DOHH2 (cell line): ENCODE data around the gene SLC37A1.
A peak's percentile ranks its signal among the peaks of the same experiment; 100 is the strongest.

Experiments used
- H3F3A ChIP-seq: fragments of 200-600 bp; sonication (generic), shearing (Covaris generic); 2 replicates; pipeline ENCODE4 v1.6.0; 2016; ENCODE audit warnings: antibody characterized with exemption, mild to moderate bottlenecking; ENCODE audit not compliant: control insufficient read depth, insufficient read depth
- H3K27ac ChIP-seq: fragments of 200-600 bp; sonication (generic); 2 replicates; pipeline ENCODE4 v1.5.1; 2014; ENCODE audit warnings: low read depth, mild to moderate bottlenecking, low read length, moderate library complexity
- H3K27me3 ChIP-seq: fragments of 200-600 bp; sonication (generic); 2 replicates; pipeline ENCODE4 v1.6.1; 2014; ENCODE audit warnings: mild to moderate bottlenecking, low read length, mixed read lengths; ENCODE audit not compliant: control insufficient read depth
- H3K36me3 ChIP-seq: fragments of 200-600 bp; sonication (generic); 2 replicates; pipeline ENCODE4 v1.6.1; 2014; ENCODE audit warnings: mild to moderate bottlenecking, low read length, moderate library complexity, mixed read lengths; ENCODE audit not compliant: control insufficient read depth
- H3K4me1 ChIP-seq: fragments of 200-600 bp; sonication (generic); 2 replicates; pipeline ENCODE4 v1.6.1; 2014; ENCODE audit warnings: mild to moderate bottlenecking, low read length, mixed read lengths; ENCODE audit not compliant: control insufficient read depth
- H3K4me2 ChIP-seq: fragments of 200-600 bp; sonication (generic); 2 replicates; pipeline ENCODE4 v1.6.0; 2014; ENCODE audit warnings: mild to moderate bottlenecking, low read length, moderate library complexity
- H3K4me3 ChIP-seq: fragments of 200-600 bp; sonication (generic); 2 replicates; pipeline ENCODE4 v1.5.1; 2014; ENCODE audit warnings: mild to moderate bottlenecking, low read length, mixed read lengths
- H3K79me2 ChIP-seq: fragments of 200-600 bp; sonication (generic); 2 replicates; pipeline ENCODE4 v1.6.1; 2014; ENCODE audit warnings: mild to moderate bottlenecking, low read length, mixed read lengths; ENCODE audit not compliant: control insufficient read depth
- H3K9me2 ChIP-seq: fragments of 200-600 bp; sonication (generic); replicated peaks from 2 replicates; pipeline ENCODE4 v1.6.1; 2014; ENCODE audit warnings: mild to moderate bottlenecking, low read length, mixed read lengths; ENCODE audit not compliant: control insufficient read depth
- H3K9me3 ChIP-seq: fragments of 200-600 bp; sonication (generic); 2 replicates; pipeline ENCODE4 v1.6.1; 2014; ENCODE audit warnings: antibody characterized with exemption, low read length, mixed read lengths; ENCODE audit not compliant: control insufficient read depth, insufficient read depth
- H4K20me1 ChIP-seq: fragments of 200-600 bp; sonication (generic); 2 replicates; pipeline ENCODE4 v1.6.0; 2014; ENCODE audit warnings: low read depth, mild to moderate bottlenecking, antibody characterized with exemption, low read length, moderate library complexity; ENCODE audit not compliant: control insufficient read depth, insufficient read depth
- CTCF ChIP-seq: fragments of 200-600 bp; sonication (generic); IDR thresholded peaks from one replicate; pipeline ENCODE4 v1.5.1; 2014; ENCODE audit warnings: antibody characterized with exemption, mild to moderate bottlenecking, low read depth, low read length; ENCODE audit not compliant: poor library complexity, severe bottlenecking
- EZH2phosphoT487 ChIP-seq: fragments of 200-600 bp; sonication (generic); IDR thresholded peaks from 2 replicates; pipeline ENCODE4 v1.6.1; 2017; ENCODE audit warnings: borderline replicate concordance, mild to moderate bottlenecking, antibody characterized with exemption, low read length, moderate library complexity, mixed read lengths

The SLC37A1 gene

GRCh38 chr21:42493109-42494060, 20.3 kb upstream of the SLC37A1 start:
- Histone ChIP-seq H3K36me3 (no peaks in the 10 kb centered on the region), H3K27ac (no peak overlapping the region), H3K79me2 (no peaks in the 10 kb centered on the region), H4K20me1 (no peaks in the 10 kb centered on the region), H3K9me3 (no peaks in the 10 kb centered on the region), H3K27me3 (peaks cover 9% of the 10 kb centered on the region), H3K4me3 (no peak overlapping the region), H3K4me1 (peaks cover 34% of the 10 kb centered on the region), H3K4me2 (no peak overlapping the region), H3F3A (no peaks in the 10 kb centered on the region), H3K9me2 (no peaks in the 10 kb centered on the region)
- TF ChIP-seq EZH2phosphoT487 (no peak), CTCF (no peak)

GRCh38 chr21:42495027-42495426, 18.6 kb upstream of the SLC37A1 start:
- H3K27me3 ChIP-seq = peaks cover 9% of the 10 kb centered on the region
- TF ChIP-seq CTCF (no peak), EZH2phosphoT487 (no peak)
- no peaks in the 10 kb centered on the region for H3K9me3 ChIP-seq
- H3K27ac ChIP-seq = no peak overlapping the region
- H3F3A ChIP-seq = no peaks in the 10 kb centered on the region
- no peak overlapping the region for H3K4me2 ChIP-seq
- H3K4me3 ChIP-seq = no peak overlapping the region
- no peaks in the 10 kb centered on the region for H4K20me1 ChIP-seq
- H3K79me2 ChIP-seq = no peaks in the 10 kb centered on the region
- H3K36me3 ChIP-seq = no peaks in the 10 kb centered on the region
- no peaks in the 10 kb centered on the region for H3K9me2 ChIP-seq
- peaks cover 34% of the 10 kb centered on the region for H3K4me1 ChIP-seq

GRCh38 chr21:42495765-42496119, 17.9 kb upstream of the SLC37A1 start:
- Histone ChIP-seq H3F3A (no peaks in the 10 kb centered on the region), H3K27me3 (peaks cover 9% of the 10 kb centered on the region), H3K9me3 (no peaks in the 10 kb centered on the region), H3K4me3 (peak overlapping the region; percentile 89), H4K20me1 (no peaks in the 10 kb centered on the region), H3K4me2 (peak overlapping the region; percentile 97), H3K79me2 (no peaks in the 10 kb centered on the region), H3K4me1 (peaks cover 30% of the 10 kb centered on the region), H3K27ac (no peak overlapping the region), H3K9me2 (no peaks in the 10 kb centered on the region), H3K36me3 (no peaks in the 10 kb centered on the region)
- TF ChIP-seq EZH2phosphoT487 (0 out of 2 replicates have a peak, but pooled peaks have one; percentile 27), CTCF (no peak)
